T-cell (primary cell): ENCODE measurements around the gene CUBN. TPM values are rescaled to one million over a fixed set of nuclear protein-coding genes. Genes with fewer than 3 reads are reported as not detected.

ENCODE experiments used
- ATAC-seq, 4 experiments: fragments of 200-7000 bp in 3 of 4; fragments of 150-1000 bp in 1 of 4; cut with Tn5 transposase; replicated peaks in 1 of 4; 1 replicate in 3 of 4; 2 replicates in 1 of 4; pipeline ENCODE4 v1.10.0; 2021; ENCODE audit warnings: moderate library complexity in 3 of 4, mild to moderate bottlenecking in 2 of 4, moderate number of reproducible peaks in 1 of 4
- CTCF ChIA-PET, 2 donors: fragments of 300-600 bp; sonication (Branson Sonifier 250); formaldehyde crosslinking; loops; one replicate each; lab custom pipeline; 2022; ENCODE audit warnings: antibody characterized with exemption in 2 of 2; lab: Charles Lee
- POLR2A ChIA-PET, 2 donors: fragments of 300-600 bp; sonication (Branson Sonifier 250); formaldehyde crosslinking; loops; one replicate each; lab custom pipeline; 2022; ENCODE audit warnings: antibody characterized with exemption in 2 of 2; lab: Charles Lee
- DNase-seq, 35 experiments: peaks; one replicate each; pipeline versions ENCODE4 v3.0.0 to v3.0.0-alpha.2; 2013 to 2023
- H3K27ac ChIP-seq: one replicate; pipeline ENCODE4 v1.5.1; 2013; ENCODE audit warnings: low read length
- H3K27me3 ChIP-seq, 2 experiments: replicated peaks in 1 of 2; 1 replicate in 1 of 2; 2 replicates in 1 of 2; pipeline versions ENCODE4 v1.6.1 to v1.7.0; 2013; ENCODE audit warnings: low read length in 1 of 2, mixed read lengths in 1 of 2; ENCODE audit not compliant: control insufficient read depth in 2 of 2, insufficient read depth in 2 of 2; ENCODE audit errors: extremely low read depth in 1 of 2
- H3K36me3 ChIP-seq, 2 donors: 1 replicate in 1 of 2; 2 replicates in 1 of 2; pipeline versions ENCODE4 v1.6.1 to v1.7.0; 2013; ENCODE audit warnings: low read length in 1 of 2; ENCODE audit not compliant: control insufficient read depth in 2 of 2, insufficient read depth in 1 of 2; ENCODE audit errors: extremely low read depth in 1 of 2
- H3K4me1 ChIP-seq, 2 experiments: 1 replicate in 1 of 2; 2 replicates in 1 of 2; pipeline versions ENCODE4 v1.6.1 to v1.7.0; 2013; ENCODE audit warnings: low read length in 2 of 2, mixed read lengths in 1 of 2; ENCODE audit not compliant: insufficient read depth in 2 of 2, control insufficient read depth in 1 of 2; ENCODE audit errors: extremely low read depth in 1 of 2
- H3K4me3 ChIP-seq, 2 donors: 1 replicate in 1 of 2; 2 replicates in 1 of 2; pipeline versions ENCODE4 v1.5.1 to v1.7.0; 2013; ENCODE audit warnings: mild to moderate bottlenecking in 2 of 2, low read length in 1 of 2, moderate library complexity in 1 of 2; ENCODE audit not compliant: control insufficient read depth in 1 of 2; ENCODE audit errors: extremely low read depth in 1 of 2
- H3K9me3 ChIP-seq: 2 replicates; pipeline ENCODE4 v1.7.0; 2013
- H3K27ac Mint-ChIP-seq, 2 donors: one replicate each; pipeline ENCODE4 v1.8.0; 2020 to 2021; ENCODE audit warnings: mild to moderate bottlenecking in 2 of 2, mixed read lengths in 2 of 2
- H3K27me3 Mint-ChIP-seq, 2 donors: one replicate each; pipeline ENCODE4 v1.8.0; 2021 to 2022; ENCODE audit warnings: mixed read lengths in 2 of 2
- H3K36me3 Mint-ChIP-seq: one replicate; pipeline ENCODE4 v1.8.0; 2021; ENCODE audit warnings: mixed read lengths
- H3K4me1 Mint-ChIP-seq, 3 donors: one replicate each; pipeline ENCODE4 v1.8.0; 2020 to 2022; ENCODE audit warnings: mixed read lengths in 3 of 3, mild to moderate bottlenecking in 1 of 3
- H3K4me3 Mint-ChIP-seq, 3 donors: one replicate each; pipeline ENCODE4 v1.8.0; 2020 to 2022; ENCODE audit warnings: mild to moderate bottlenecking in 3 of 3, mixed read lengths in 3 of 3, moderate library complexity in 3 of 3
- H3K9me3 Mint-ChIP-seq, 3 donors: one replicate each; pipeline ENCODE4 v1.8.0; 2020 to 2022; ENCODE audit warnings: mixed read lengths in 3 of 3
- WGBS: methylation state at CpG from one replicate; pipeline ENCODE4 v1.1.5; 2013; ENCODE audit warnings: missing lambda C conversion rate; ENCODE audit not compliant: insufficient coverage; 5-methylcytosine and 5-hydroxymethylcytosine counted together
- total RNA-seq, 35 experiments: library from RNA in 6 of 35; stranded (reverse) in 6 of 35; fragments of 120-200 nt in 1 of 35; gene quantifications; one replicate each; pipeline versions ENCODE4 v1.2.1 to v1.2.4 and lab custom pipeline; 2013 to 2026

Gene CUBN
- total RNA-seq, 5 donors from 2014 or later (not counting 1 experiment from before 2014, with no cell fraction given) = 6.3 to 11.4 (median 8.6) TPM

- Mint-ChIP-seq H3K4me3 (no peak overlapping the region), H3K36me3 (peaks cover 11% of the 10 kb centered on the region), H3K4me1 (peaks cover 8 to 18% (median 13%) of the 10 kb centered on the region in 3 donors), H3K9me3 (no peaks in the 10 kb centered on the region), H3K27ac (no peak overlapping the region), H3K27me3 (no peaks in the 10 kb centered on the region)
- CTCF ChIA-PET = interaction anchor here in 1 of 2 donors (0.8 to 1.0 kb wide), 2 partner anchors 47 to 82 kb away, joined by 6 read pairs; no protein-coding TSS in a partner anchor
- no peaks in the 10 kb centered on the region for H3K27me3 ChIP-seq
- no peak overlapping the region for H3K27ac ChIP-seq
- peaks cover 0 to 3% of the 10 kb centered on the region in 2 experiments for H3K4me1 ChIP-seq
- no peaks in the 10 kb centered on the region for H3K9me3 ChIP-seq
- ATAC-seq (no peak), DNase-seq (no peak)
- POLR2A ChIA-PET = interaction anchor here (0.5 to 0.6 kb wide), 2 partner anchors 62 to 82 kb away, joined by 3 to 7 read pairs; no protein-coding TSS in a partner anchor
- H3K4me3 ChIP-seq = no peak overlapping the region
- H3K36me3 ChIP-seq = peaks cover 0 to 8% of the 10 kb centered on the region in 2 donors
Measured at GRCh38 chr10:17174626-17175025, 45.0 kb upstream of the CUBN start.

- no CpG with 5 or more reads among the region's 4 CpGs for WGBS
- Mint-ChIP-seq H3K9me3 (no peaks in the 10 kb centered on the region), H3K4me3 (no peak overlapping the region), H3K27me3 (no peaks in the 10 kb centered on the region), H3K36me3 (peaks cover 22% of the 10 kb centered on the region), H3K27ac (no peak overlapping the region), H3K4me1 (peaks cover 8 to 15% (median 12%) of the 10 kb centered on the region in 3 donors)
- no peaks in the 10 kb centered on the region for H3K9me3 ChIP-seq
- peaks cover 0 to 2% of the 10 kb centered on the region in 2 experiments for H3K4me1 ChIP-seq
- no peak overlapping the region for H3K4me3 ChIP-seq
- peaks cover 0 to 8% of the 10 kb centered on the region in 2 donors for H3K36me3 ChIP-seq
- DNase-seq (no peak), ATAC-seq (no peak)
- no peak overlapping the region for H3K27ac ChIP-seq
- no peaks in the 10 kb centered on the region for H3K27me3 ChIP-seq
- POLR2A ChIA-PET = no interaction called here
- CTCF ChIA-PET = interaction anchor here (0.6 kb wide), 2 partner anchors 85 to 591 kb away, joined by 3 to 4 read pairs; no protein-coding TSS in a partner anchor
Measured at GRCh38 chr10:17171141-17171641, 41.6 kb upstream of the CUBN start.

GRCh38 chr10:17169803-17170202, 40.2 kb upstream of the CUBN start:
- 95% methylated on average over 2 of the region's 4 CpGs for WGBS
- Mint-ChIP-seq H3K9me3 (no peaks in the 10 kb centered on the region), H3K27me3 (no peaks in the 10 kb centered on the region), H3K4me3 (no peak overlapping the region), H3K4me1 (peaks cover 0 to under 1% (median 0%) of the 10 kb centered on the region in 3 donors), H3K36me3 (peaks cover 23% of the 10 kb centered on the region), H3K27ac (no peak overlapping the region)
- H3K27me3 ChIP-seq = no peaks in the 10 kb centered on the region
- peaks cover 0 to 8% of the 10 kb centered on the region in 2 donors for H3K36me3 ChIP-seq
- no peaks in the 10 kb centered on the region for H3K4me1 ChIP-seq
- no peak overlapping the region for H3K27ac ChIP-seq
- ATAC-seq = no peak
- H3K4me3 ChIP-seq = no peak overlapping the region
- H3K9me3 ChIP-seq = no peaks in the 10 kb centered on the region
- no peak for DNase-seq
- POLR2A ChIA-PET = no interaction called here
- CTCF ChIA-PET = no interaction called here

- no peaks in the 10 kb centered on the region for H3K27me3 Mint-ChIP-seq
- no peak overlapping the region for H3K4me3 Mint-ChIP-seq
- ChIA-PET POLR2A (no interaction called here), CTCF (interaction anchor here in 1 of 2 donors (0.6 kb wide), 1 partner anchor 15 kb away, joined by 3 read pairs; no protein-coding TSS in a partner anchor)
- ATAC-seq (no peak), DNase-seq (no peak)
- no peaks in the 10 kb centered on the region for H3K4me1 Mint-ChIP-seq
- peaks cover 0 to 2% (median 0%) of the 10 kb centered on the region in 3 donors for H3K9me3 Mint-ChIP-seq
- Histone ChIP-seq H3K27me3 (no peaks in the 10 kb centered on the region), H3K36me3 (peaks cover 0 to 8% of the 10 kb centered on the region in 2 donors), H3K4me3 (no peak overlapping the region), H3K27ac (no peak overlapping the region), H3K4me1 (no peaks in the 10 kb centered on the region), H3K9me3 (no peaks in the 10 kb centered on the region)
- WGBS = 90% methylated on average over 3 of the region's 3 CpGs
- no peak overlapping the region for H3K27ac Mint-ChIP-seq
- peaks cover 25% of the 10 kb centered on the region for H3K36me3 Mint-ChIP-seq
Measured at GRCh38 chr10:17166699-17167098, 37.1 kb upstream of the CUBN start.

- POLR2A ChIA-PET = no interaction called here
Measured at GRCh38 chr10:17162828-17163227, 33.2 kb upstream of the CUBN start.

GRCh38 chr10:17161775-17162174, 32.2 kb upstream of the CUBN start:
- H3K36me3 ChIP-seq = peaks cover 0 to 2% of the 10 kb centered on the region in 2 donors
- H3K4me1 ChIP-seq = no peaks in the 10 kb centered on the region
- H3K4me3 Mint-ChIP-seq = no peak overlapping the region
- H3K4me1 Mint-ChIP-seq = no peaks in the 10 kb centered on the region
- CTCF ChIA-PET = no interaction called here
- H3K4me3 ChIP-seq = no peak overlapping the region
- no CpG with 5 or more reads among the region's 3 CpGs for WGBS
- no peaks in the 10 kb centered on the region for H3K27me3 Mint-ChIP-seq
- DNase-seq = no peak
- H3K9me3 ChIP-seq = no peaks in the 10 kb centered on the region
- no peak for ATAC-seq
- H3K9me3 Mint-ChIP-seq = peaks cover 0 to 2% (median 0%) of the 10 kb centered on the region in 3 donors
- H3K36me3 Mint-ChIP-seq = peaks cover 26% of the 10 kb centered on the region
- no peak overlapping the region for H3K27ac Mint-ChIP-seq
- H3K27me3 ChIP-seq = no peaks in the 10 kb centered on the region
- POLR2A ChIA-PET = interaction anchor here in 1 of 2 donors (0.7 kb wide), 1 partner anchor 194 kb away, joined by 4 read pairs; no protein-coding TSS in a partner anchor
- no peak overlapping the region for H3K27ac ChIP-seq

More at GRCh38 chr10:17162828-17163227, 33.2 kb upstream of the CUBN start:
- CTCF ChIA-PET = no interaction called here
- H3K36me3 Mint-ChIP-seq = peaks cover 22% of the 10 kb centered on the region
- Histone ChIP-seq H3K4me1 (no peaks in the 10 kb centered on the region), H3K9me3 (no peaks in the 10 kb centered on the region), H3K36me3 (peaks cover 0 to 2% of the 10 kb centered on the region in 2 donors), H3K27ac (no peak overlapping the region), H3K4me3 (no peak overlapping the region), H3K27me3 (no peaks in the 10 kb centered on the region)
- 100% methylated on average over 2 of the region's 2 CpGs for whole genome bisulfite sequencing
- peaks cover 0 to 2% (median 0%) of the 10 kb centered on the region in 3 donors for H3K9me3 Mint-ChIP-seq
- H3K27me3 Mint-ChIP-seq = no peaks in the 10 kb centered on the region
- no peak for ATAC-seq
- no peaks in the 10 kb centered on the region for H3K4me1 Mint-ChIP-seq
- no peak overlapping the region for H3K27ac Mint-ChIP-seq
- no peak for DNase-seq
- H3K4me3 Mint-ChIP-seq = no peak overlapping the region
